IMR-90 (cell line): ENCODE results near the gene PEX6. TPM values are rescaled to one million over a fixed set of nuclear protein-coding genes. Genes with fewer than 3 reads are reported as not detected.

ENCODE experiments used
- ATAC-seq: fragments of 200-7000 bp; cut with Tn5 transposase; 2 replicates; pipeline ENCODE4 v1.9.1; 2020; ENCODE audit warnings: low read depth, mild to moderate bottlenecking, moderate library complexity
- BruUV-seq: library from RNA; stranded (reverse); fragments of 400-500 nt; replicated peaks from 2 replicates; lab custom pipeline; 2021; lab: Mats Ljungman, UMichigan
- CTCF ChIA-PET: fragments of 300-600 bp; formaldehyde crosslinking; extraction: SDS; loops from one replicate; lab custom pipeline; 2021; ENCODE audit warnings: antibody characterized with exemption; lab: Yijun Ruan, JAX
- POLR2A ChIA-PET: fragments of 300-600 bp; sonication (Branson Sonifier 250); formaldehyde crosslinking; loops from one replicate; lab custom pipeline; 2022; ENCODE audit warnings: antibody characterized with exemption; ENCODE audit not compliant: unreplicated experiment; lab: Charles Lee
- DNase-seq: peaks from one replicate; pipeline ENCODE4 v3.0.0; 2013
- H2AFZ ChIP-seq: replicated peaks from 2 replicates; pipeline ENCODE3; 2013; ENCODE audit warnings: low read length, mild to moderate bottlenecking; ENCODE audit not compliant: poor library complexity
- H2AK5ac ChIP-seq: 2 replicates; pipeline ENCODE4 v1.6.1; 2013; ENCODE audit warnings: low read depth, low read length, inconsistent platforms
- H2AK9ac ChIP-seq: replicated peaks from 2 replicates; pipeline ENCODE3; 2013; ENCODE audit warnings: mild to moderate bottlenecking, low read depth, low read length, moderate library complexity; ENCODE audit not compliant: poor library complexity
- H2BK120ac ChIP-seq: 2 replicates; pipeline ENCODE4 v1.6.1; 2013; ENCODE audit warnings: low read depth, low read length, inconsistent platforms
- H2BK15ac ChIP-seq: 3 replicates; pipeline ENCODE4 v1.6.1; 2013; ENCODE audit warnings: low read depth, low read length, inconsistent platforms
- H2BK20ac ChIP-seq: 2 replicates; pipeline ENCODE4 v1.6.1; 2013; ENCODE audit warnings: low read depth, mild to moderate bottlenecking, inconsistent platforms, low read length, moderate library complexity
- H2BK5ac ChIP-seq: 2 replicates; pipeline ENCODE4 v1.6.1; 2013; ENCODE audit warnings: mild to moderate bottlenecking, low read depth, low read length, inconsistent platforms; ENCODE audit not compliant: poor library complexity, severe bottlenecking
- H3K14ac ChIP-seq: replicated peaks from 2 replicates; pipeline ENCODE4 v1.6.1; 2013; ENCODE audit warnings: low read depth, low read length, inconsistent platforms
- H3K18ac ChIP-seq: 2 replicates; pipeline ENCODE4 v1.6.1; 2013; ENCODE audit warnings: low read depth, low read length, control low read depth
- H3K23ac ChIP-seq: 2 replicates; pipeline ENCODE4 v1.6.1; 2013; ENCODE audit warnings: low read depth, low read length, inconsistent platforms
- H3K27ac ChIP-seq: 2 replicates; pipeline ENCODE4 v1.5.1; 2013; ENCODE audit warnings: mild to moderate bottlenecking, control low read depth, low read length; ENCODE audit not compliant: insufficient read depth
- H3K27me3 ChIP-seq: 2 replicates; pipeline ENCODE4 v1.6.1; 2013; ENCODE audit warnings: low read length; ENCODE audit not compliant: control insufficient read depth, insufficient read depth
- H3K36me3 ChIP-seq: 2 replicates; pipeline ENCODE4 v1.6.1; 2013; ENCODE audit warnings: low read length, mixed read lengths; ENCODE audit not compliant: control insufficient read depth, insufficient read depth
- H3K4ac ChIP-seq: 2 replicates; pipeline ENCODE4 v1.6.1; 2013; ENCODE audit warnings: low read depth, low read length, inconsistent platforms
- H3K4me1 ChIP-seq: 2 replicates; pipeline ENCODE4 v1.6.1; 2013; ENCODE audit warnings: low read length, mixed read lengths; ENCODE audit not compliant: control insufficient read depth, insufficient read depth
- H3K4me2 ChIP-seq: 2 replicates; pipeline ENCODE4 v1.6.1; 2013; ENCODE audit warnings: low read depth, mild to moderate bottlenecking, control low read depth, low read length, moderate library complexity
- H3K4me3 ChIP-seq: 2 replicates; pipeline ENCODE4 v1.5.1; 2013; ENCODE audit warnings: low read depth, mild to moderate bottlenecking, control low read depth, low read length, moderate library complexity; ENCODE audit not compliant: insufficient read depth
- H3K56ac ChIP-seq: 2 replicates; pipeline ENCODE4 v1.6.1; 2013; ENCODE audit warnings: low read length, inconsistent platforms; ENCODE audit not compliant: insufficient read depth; ENCODE audit errors: extremely low read depth
- H3K79me1 ChIP-seq, 2 experiments: 2 replicates each; pipeline ENCODE4 v1.6.1; 2013; ENCODE audit warnings: low read length in 2 of 2, inconsistent platforms in 1 of 2, low read depth in 1 of 2
- H3K9ac ChIP-seq: 2 replicates; pipeline ENCODE4 v1.6.1; 2013; ENCODE audit warnings: low read depth, low read length, control low read depth
- H3K9me1 ChIP-seq: 2 replicates; pipeline ENCODE4 v1.6.1; 2013; ENCODE audit warnings: low read length, inconsistent platforms; ENCODE audit not compliant: insufficient read depth
- H3K9me3 ChIP-seq: 2 replicates; pipeline ENCODE4 v1.6.1; 2013; ENCODE audit warnings: low read length; ENCODE audit not compliant: control insufficient read depth, insufficient read depth
- H4K20me1 ChIP-seq: 2 replicates; pipeline ENCODE4 v1.6.1; 2013; ENCODE audit warnings: low read length, inconsistent platforms; ENCODE audit not compliant: insufficient read depth
- H4K5ac ChIP-seq: 2 replicates; pipeline ENCODE4 v1.6.1; 2013; ENCODE audit warnings: mild to moderate bottlenecking, low read depth, low read length, control low read depth
- H4K8ac ChIP-seq, 2 experiments: 2 replicates each; pipeline ENCODE4 v1.6.1; 2013; ENCODE audit warnings: low read depth in 2 of 2, low read length in 2 of 2, control low read depth in 1 of 2, inconsistent platforms in 1 of 2
- H4K91ac ChIP-seq: 2 replicates; pipeline ENCODE4 v1.6.1; 2013; ENCODE audit warnings: low read depth, low read length, inconsistent platforms; ENCODE audit not compliant: insufficient read depth
- BHLHE40 ChIP-seq: fragments of 150-350 bp; IDR thresholded peaks from 2 replicates; pipeline ENCODE4 v1.6.1; 2016; ENCODE audit warnings: mild to moderate bottlenecking, low read depth, low read length
- CEBPB ChIP-seq: IDR thresholded peaks from 2 replicates; pipeline ENCODE4 v1.6.1; 2012; ENCODE audit warnings: low read depth, low read length, improper control_type of control experiment
- CHD1 ChIP-seq: IDR thresholded peaks from 2 replicates; pipeline ENCODE4 v1.6.1; 2012; ENCODE audit warnings: low read depth, low read length, improper control_type of control experiment
- CTCF ChIP-seq: conservative IDR thresholded peaks from 2 replicates; pipeline ENCODE4 v1.5.1; 2012; ENCODE audit warnings: mild to moderate bottlenecking, low read depth, low read length, improper control_type of control experiment
- ELK1 ChIP-seq: fragments of 150-350 bp; IDR thresholded peaks from 2 replicates; pipeline ENCODE4 v1.6.1; 2016; ENCODE audit warnings: low read depth, mild to moderate bottlenecking, low read length, moderate library complexity, borderline replicate concordance
- FOS ChIP-seq: fragments of 150-350 bp; IDR thresholded peaks from 2 replicates; pipeline ENCODE4 v1.6.1; 2016; ENCODE audit warnings: low read depth, low read length
- MAFK ChIP-seq: IDR thresholded peaks from 2 replicates; pipeline ENCODE4 v1.6.1; 2012; ENCODE audit warnings: low read depth, low read length, improper control_type of control experiment
- MAZ ChIP-seq: IDR thresholded peaks from 2 replicates; pipeline ENCODE4 v1.6.1; 2012; ENCODE audit warnings: low read depth, mild to moderate bottlenecking, low read length, improper control_type of control experiment, moderate library complexity, borderline replicate concordance
- MXI1 ChIP-seq: IDR thresholded peaks from 2 replicates; pipeline ENCODE4 v1.6.1; 2012; ENCODE audit warnings: low read depth, mild to moderate bottlenecking, low read length, moderate library complexity, borderline replicate concordance
- NFE2L2 ChIP-seq: fragments of 150-350 bp; IDR thresholded peaks from 2 replicates; pipeline ENCODE4 v1.6.1; 2016; ENCODE audit warnings: low read depth, mild to moderate bottlenecking, low read length
- POLR2A ChIP-seq: IDR thresholded peaks from 2 replicates; pipeline ENCODE4 v1.6.1; 2012; ENCODE audit warnings: mild to moderate bottlenecking, low read depth, low read length
- RAD21 ChIP-seq: IDR thresholded peaks from 2 replicates; pipeline ENCODE4 v1.6.1; 2012; ENCODE audit warnings: low read length, improper control_type of control experiment
- RCOR1 ChIP-seq: IDR thresholded peaks from 2 replicates; pipeline ENCODE4 v1.6.1; 2012; ENCODE audit warnings: mild to moderate bottlenecking, low read length, improper control_type of control experiment; ENCODE audit not compliant: insufficient replicate concordance
- RFX5 ChIP-seq: IDR thresholded peaks from 2 replicates; pipeline ENCODE4 v1.8.0; 2012; ENCODE audit warnings: low read depth, mild to moderate bottlenecking, low read length, moderate library complexity
- SMC3 ChIP-seq: fragments of 150-350 bp; IDR thresholded peaks from 2 replicates; pipeline ENCODE4 v1.6.1; 2016; ENCODE audit warnings: low read depth, mild to moderate bottlenecking, antibody characterized with exemption, low read length, moderate library complexity
- USF2 ChIP-seq: fragments of 150-350 bp; IDR thresholded peaks from 2 replicates; pipeline ENCODE4 v1.6.1; 2017; ENCODE audit warnings: mild to moderate bottlenecking, antibody characterized with exemption, low read length, low read depth
- WGBS, 2 experiments: methylation state at CpG; one replicate each; pipeline versions ENCODE4 v1.1.5 to v1.1.7; 2013; ENCODE audit warnings: missing lambda C conversion rate in 2 of 2; ENCODE audit not compliant: insufficient read length in 1 of 2; ENCODE audit errors: extremely low coverage in 2 of 2; 5-methylcytosine and 5-hydroxymethylcytosine counted together
- dilution Hi-C: fragments of 300-500 bp; cut with HindIII; formaldehyde crosslinking; loops from one replicate; pipeline ENCODE4 v1.14.3; 2018; ENCODE audit warnings: low sequenced_read_pairs; ENCODE audit not compliant: unreplicated experiment
- in situ Hi-C: fragments of 300-500 bp; cut with MboI; formaldehyde crosslinking; loops from 3 replicates; pipeline ENCODE4 v1.14.3; 2019; ENCODE audit warnings: low sequenced_read_pairs, inconsistent platforms, mixed read lengths
- intact Hi-C: fragments of 100-400 bp; cut with micrococcal nuclease; formaldehyde crosslinking; loops from 2 replicates; pipeline ENCODE4 v1.10.0; 2022
- polyA plus RNA-seq, 3 experiments: library from polyadenylated mRNA; depleted of rRNA; stranded (reverse); fragments of >200 nt; gene quantifications; 2 replicates each; pipeline ENCODE4 v1.2.3, GENCODE V29; 2012; ENCODE audit warnings: low replicate concordance in 1 of 3
- total RNA-seq: library from RNA; depleted of rRNA; stranded (reverse); fragments of >200 nt; gene quantifications from 2 replicates; pipeline ENCODE4 v1.2.3, GENCODE V29; 2012

Gene PEX6
- total and polyA plus RNA-seq, 2 of the 4 experiments (the other 2 are of a cell fraction) = 10.4 to 10.6 TPM

GRCh38 chr6:42942444-42942843 lies 36.5 kb downstream of the PEX6 start:
- H4K5ac ChIP-seq = no peak overlapping the region
- no peak overlapping the region for H3K4ac ChIP-seq
- no peak for DNase-seq
- WGBS, 2 experiments = no CpG with 5 or more reads among the region's 7 CpGs
- in situ Hi-C loops = no loop called here
- ATAC-seq = no peak
- H3K9me1 ChIP-seq = no peaks in the 10 kb centered on the region; the same call in 1 of the 2 replicates
- peaks cover 6 to 7% of the 10 kb centered on the region in 2 experiments; a peak in 3 of 4 replicates for H3K79me1 ChIP-seq
- intact Hi-C loops = no loop called here
- H3K9ac ChIP-seq = no peak overlapping the region
- no peak overlapping the region for H3K4me2 ChIP-seq
- H4K91ac ChIP-seq = no peak overlapping the region
- H3K9me3 ChIP-seq = no peaks in the 10 kb centered on the region
- H2AK9ac ChIP-seq = no peak overlapping the region
- H2AK5ac ChIP-seq = no peak overlapping the region
- no peak overlapping the region for H2BK5ac ChIP-seq
- H3K23ac ChIP-seq = no peak overlapping the region
- BruUV-seq = no TSS peak
- no peak for TF ChIP-seq ELK1
- TF ChIP-seq CEBPB = no peak
- no peak for TF ChIP-seq BHLHE40
- no peak for TF ChIP-seq USF2
- no peak for TF ChIP-seq RAD21
- no peak for TF ChIP-seq CTCF
- TF ChIP-seq MXI1 = no peak
- no peak for TF ChIP-seq POLR2A
- no peak for TF ChIP-seq MAFK
- TF ChIP-seq RFX5 = no peak
- TF ChIP-seq CHD1 = no peak
- no peak for TF ChIP-seq MAZ
- TF ChIP-seq NFE2L2 = no peak
- TF ChIP-seq RCOR1 = no peak
- no peak for TF ChIP-seq SMC3
- TF ChIP-seq FOS = no peak
- no peaks in the 10 kb centered on the region for H3K27me3 ChIP-seq
- H3K36me3 ChIP-seq = peaks cover 27% of the 10 kb centered on the region
- no peak overlapping the region for H2AFZ ChIP-seq
- H2BK20ac ChIP-seq = no peak overlapping the region
- ChIA-PET POLR2A (no interaction called here), CTCF (no interaction called here)
- H3K14ac ChIP-seq = no peak overlapping the region
- H3K18ac ChIP-seq = no peak overlapping the region
- no peak overlapping the region for H2BK120ac ChIP-seq
- H4K20me1 ChIP-seq = no peaks in the 10 kb centered on the region; the same call in 1 of the 2 replicates
- H3K27ac ChIP-seq = no peak overlapping the region
- H2BK15ac ChIP-seq = no peak overlapping the region
- no peaks in the 10 kb centered on the region for H3K4me1 ChIP-seq
- H3K4me3 ChIP-seq = no peak overlapping the region
- dilution Hi-C loops = no loop called here
- no peak overlapping the region for H4K8ac ChIP-seq
- H3K56ac ChIP-seq = no peak overlapping the region
